Sigmoid colon (tissue), 4 donors: ENCODE results near the gene SETBP1.

Experiments
- CTCF ChIP-seq, 4 experiments: fragments of 450-650 bp in 3 of 4; fragments of 200-600 bp in 1 of 4; IDR thresholded peaks; one replicate each; pipeline ENCODE4 v1.5.1; 2016 to 2019; ENCODE audit warnings: antibody characterized with exemption in 4 of 4, mild to moderate bottlenecking in 3 of 4, moderate library complexity in 2 of 4
- EP300 ChIP-seq, 4 donors: sonication (generic); formaldehyde crosslinking; IDR thresholded peaks; one replicate each; pipeline ENCODE4 v1.6.1; 2017; ENCODE audit warnings: antibody characterized with exemption in 4 of 4
- POLR2A ChIP-seq, 2 donors: fragments of 450-650 bp; IDR thresholded peaks; one replicate each; pipeline ENCODE4 v1.6.1; 2016; ENCODE audit warnings: antibody characterized with exemption in 2 of 2, mild to moderate bottlenecking in 2 of 2, moderate library complexity in 2 of 2
- POLR2AphosphoS5 ChIP-seq, 4 donors: sonication (generic); formaldehyde crosslinking; IDR thresholded peaks; one replicate each; pipeline ENCODE4 v1.6.1; 2017; ENCODE audit warnings: antibody characterized with exemption in 4 of 4

DNA sequence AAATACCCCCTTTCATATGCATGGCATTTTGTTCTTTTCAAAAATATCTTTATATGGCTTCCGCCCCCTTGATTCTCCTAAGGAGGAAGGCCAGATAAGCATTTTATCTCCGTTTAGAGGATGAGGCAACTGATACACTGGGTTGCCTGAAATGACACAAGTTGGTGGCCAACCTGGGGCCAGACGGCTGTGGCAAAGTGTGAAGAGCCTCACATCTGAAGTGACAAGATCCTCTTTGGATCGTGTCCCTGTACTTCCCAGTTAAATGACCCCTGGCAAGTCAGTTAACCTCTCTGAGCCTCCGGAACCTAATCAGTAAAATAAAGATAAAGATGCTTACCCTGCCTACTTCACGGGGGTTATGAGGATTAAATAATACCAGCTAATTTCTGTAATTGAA is 4.6 kb downstream of the SETBP1 start:
- no peak for TF ChIP-seq CTCF (IDR thresholded peaks at IDR 0.05)
- TF ChIP-seq POLR2A (IDR thresholded peaks at IDR 0.05) = no peak
- TF ChIP-seq POLR2AphosphoS5 (IDR thresholded peaks at IDR 0.05) = no peak
- TF ChIP-seq EP300 (IDR thresholded peaks at IDR 0.05) = no peak
